ENCODE data around the gene BBLN.

The BBLN gene

GRCh38 chr9:128208386-128208785 lies 48.3 kb downstream of the BBLN start:
- TF ChIP-seq CTCF (IDR thresholded peaks at IDR 0.05; ENCODE audit: low read depth, low read length) = no peak
- no peak for DNase-seq (ENCODE audit: extremely low read depth, low read depth)

GRCh38 chr9:128208946-128209669 lies 49.0 kb downstream of the BBLN start:
- no peak for DNase-seq (ENCODE audit: extremely low read depth, low read depth)
- no peak for TF ChIP-seq CTCF (IDR thresholded peaks at IDR 0.05; ENCODE audit: low read depth, low read length)

- TF ChIP-seq CTCF (IDR thresholded peaks at IDR 0.05; ENCODE audit: low read depth, low read length) = no peak
- no peak for DNase-seq (ENCODE audit: extremely low read depth, low read depth)
Observed at GRCh38 chr9:128211186-128211980, 51.3 kb downstream of the BBLN start.

- no peak for DNase-seq (ENCODE audit: extremely low read depth, low read depth)
- TF ChIP-seq CTCF (IDR thresholded peaks at IDR 0.05; ENCODE audit: low read depth, low read length) = no peak
Observed at GRCh38 chr9:128211981-128212281, 51.9 kb downstream of the BBLN start.

Measured in AG09319 (cell line).